ENCODE measurements around the gene NTNG1.
A peak's percentile ranks its signal among the peaks of the same experiment; 100 is the strongest.

NTNG1 gene

DNA sequence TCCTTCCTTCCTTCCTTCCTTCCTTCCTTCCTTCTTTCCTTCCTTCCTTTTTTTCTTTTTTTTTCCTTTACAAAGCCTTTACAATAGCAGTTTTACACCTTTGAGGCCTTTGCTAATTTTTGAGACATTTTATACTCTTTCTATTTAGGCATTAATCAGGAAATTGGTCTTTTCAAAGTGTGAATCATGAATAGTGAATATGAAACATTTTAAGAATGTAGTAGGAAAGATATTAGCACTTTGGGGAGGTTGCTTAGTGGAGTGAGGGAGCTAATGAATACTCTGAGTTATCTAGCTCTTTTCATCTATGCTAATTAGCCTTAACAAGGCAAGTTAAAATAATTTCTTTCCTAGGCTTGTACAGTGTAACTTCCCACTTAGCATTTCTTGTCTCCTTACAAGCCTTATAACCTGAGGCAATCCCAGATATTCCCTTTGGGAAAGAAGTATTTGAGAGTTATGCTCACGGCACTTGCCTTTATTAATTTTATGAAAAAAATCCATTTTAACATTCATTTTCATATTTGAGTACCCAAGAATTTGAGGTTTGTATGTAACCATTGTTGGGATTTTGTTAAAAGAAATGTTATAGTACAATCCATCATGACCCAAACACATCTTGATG, 122.6 kb downstream of the NTNG1 start:
- DNase-seq (ENCODE audit: low spot score): no peak

- DNase-seq (ENCODE audit: low spot score): no peak
Measured at GRCh38 chr1:107264007-107264406, 123.2 kb downstream of the NTNG1 start.

DNA sequence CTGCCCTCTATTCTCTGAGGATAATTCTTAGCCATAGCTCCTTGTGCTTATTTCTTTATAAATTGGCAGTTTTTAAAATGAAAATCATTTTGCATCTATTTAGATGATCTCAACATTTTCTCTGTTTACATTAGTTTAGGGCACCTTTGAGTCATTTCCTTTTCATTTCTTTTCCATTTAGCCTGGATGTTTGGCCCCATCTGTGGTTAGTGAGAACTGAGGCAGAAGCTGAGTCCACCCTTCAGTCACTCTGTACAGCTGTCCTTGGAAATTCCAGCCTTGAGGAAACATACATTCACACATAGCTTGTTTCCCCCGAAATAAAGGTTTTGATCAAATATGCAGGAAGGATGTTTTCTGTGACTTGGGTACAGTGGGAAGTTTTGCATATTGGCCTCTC, 123.7 kb downstream of the NTNG1 start:
- no peak for DNase-seq (ENCODE audit: low spot score)

- DNase-seq (ENCODE audit: low spot score): no peak
Measured at GRCh38 chr1:107267489-107267888, 126.7 kb downstream of the NTNG1 start.

- DNase-seq (ENCODE audit: low spot score): no peak
Measured at GRCh38 chr1:107272321-107272720, 131.5 kb downstream of the NTNG1 start.

- DNase-seq (ENCODE audit: low spot score): no peak
Measured at GRCh38 chr1:107273515-107273914, 132.7 kb downstream of the NTNG1 start.

DNA sequence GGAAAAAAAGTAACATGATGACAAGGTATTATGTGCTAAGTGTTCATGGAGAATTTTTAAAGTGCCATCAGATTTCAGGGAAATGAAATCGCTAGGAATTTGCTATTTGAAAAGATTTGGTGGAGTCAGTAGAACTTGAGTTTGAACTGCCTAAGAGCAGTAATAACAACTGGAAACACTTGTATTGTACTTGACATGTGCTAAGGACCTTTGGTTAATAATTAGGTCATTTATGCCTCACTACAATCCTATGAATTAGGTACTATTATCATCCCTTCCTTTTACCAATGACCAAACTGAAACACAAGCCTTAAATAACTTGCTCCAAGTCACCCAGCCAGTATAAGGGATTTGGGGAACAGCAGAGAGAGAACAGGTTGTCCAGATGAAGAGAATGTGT, 133.4 kb downstream of the NTNG1 start:
- DNase-seq (ENCODE audit: low spot score): no peak

DNA sequence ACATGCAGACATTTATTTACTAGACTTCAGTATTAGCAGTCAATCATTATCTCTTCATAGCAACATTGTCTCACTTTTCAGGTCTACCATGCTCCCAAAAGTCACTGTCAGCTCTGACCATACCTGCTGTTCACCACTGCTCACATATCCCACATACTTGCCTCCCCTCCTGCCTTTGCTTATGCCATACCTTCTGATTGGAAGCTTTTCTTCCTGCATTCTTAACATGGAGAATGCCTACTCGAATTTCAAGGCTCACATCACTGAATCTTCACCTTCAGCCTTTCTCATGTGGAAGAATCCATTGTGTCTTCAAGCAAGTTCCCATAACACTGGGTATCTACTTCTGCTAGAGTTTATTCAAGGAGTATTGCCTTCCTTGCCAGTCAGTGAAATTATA, 135.4 kb downstream of the NTNG1 start:
- no peak for DNase-seq (ENCODE audit: low spot score)

DNA sequence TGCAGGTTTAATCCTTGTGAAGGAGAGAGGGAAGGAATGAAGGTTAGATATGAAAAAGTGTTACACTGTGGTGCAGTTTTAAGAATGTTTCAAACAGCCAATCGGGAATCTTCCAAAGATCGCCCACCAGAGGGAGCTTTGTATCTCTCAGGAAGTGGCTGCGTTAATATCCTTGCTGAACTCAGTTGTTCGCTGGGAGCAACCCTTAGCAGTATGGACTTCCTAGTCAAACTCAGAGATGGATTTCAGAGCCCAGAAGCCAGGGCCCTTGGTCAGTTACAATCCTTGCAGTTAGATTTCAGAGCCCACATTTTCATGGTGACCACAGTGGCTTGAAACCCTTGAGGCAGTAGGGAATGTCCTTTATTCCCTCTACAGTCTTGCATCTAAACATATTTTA, 136.2 kb downstream of the NTNG1 start:
- DNase-seq (ENCODE audit: low spot score): peak; percentile 67

GRCh38 chr1:107286125-107286524, 145.3 kb downstream of the NTNG1 start:
- DNase-seq (ENCODE audit: low spot score): no peak

DNA sequence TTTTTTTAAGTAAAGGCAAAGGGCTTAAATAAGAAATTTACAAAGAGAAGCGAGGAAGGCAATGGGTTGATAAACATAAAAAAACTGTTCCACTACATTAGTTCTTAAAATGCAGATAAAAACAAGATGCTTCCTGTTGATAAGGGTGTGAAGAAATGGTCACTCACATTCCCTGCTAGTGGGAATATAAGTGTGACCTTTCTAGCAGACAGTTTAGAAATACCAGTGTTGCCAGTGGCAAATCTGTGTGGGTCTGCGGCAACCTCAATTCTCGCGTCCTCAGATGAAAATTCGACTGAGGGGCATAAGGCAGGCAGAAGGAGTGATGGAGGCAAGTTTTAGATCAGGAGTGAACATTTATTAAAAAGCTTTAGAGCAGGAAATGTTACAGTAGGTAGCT, 151.1 kb downstream of the NTNG1 start:
- DNase-seq (ENCODE audit: low spot score): no peak

GRCh38 chr1:107293901-107294613, 153.2 kb downstream of the NTNG1 start:
- DNase-seq (ENCODE audit: low spot score): no peak

- no peak for DNase-seq (ENCODE audit: low spot score)
Measured at GRCh38 chr1:107294686-107295085, 153.8 kb downstream of the NTNG1 start.

- DNase-seq (ENCODE audit: low spot score): no peak
Measured at GRCh38 chr1:107297681-107298080, 156.8 kb downstream of the NTNG1 start.

DNA sequence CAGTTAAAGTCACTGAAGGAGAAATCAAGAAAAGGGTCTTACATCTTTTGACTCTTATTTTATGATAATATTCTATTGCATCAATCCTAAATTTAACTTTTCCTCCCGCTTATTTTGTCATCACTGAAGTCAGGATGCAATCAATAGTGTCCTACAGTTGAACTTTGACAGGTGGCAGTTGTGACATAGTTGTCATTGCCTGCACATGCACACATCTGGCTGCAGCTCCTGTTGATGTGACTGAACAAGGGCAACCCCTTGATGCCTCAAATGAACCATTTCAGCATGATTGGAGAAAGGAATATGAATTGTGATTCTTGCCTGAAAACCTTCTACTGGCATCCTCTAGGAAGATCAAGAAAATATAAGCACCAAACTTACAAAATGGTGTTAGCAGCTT, 157.7 kb downstream of the NTNG1 start:
- no peak for DNase-seq (ENCODE audit: low spot score)

DNA sequence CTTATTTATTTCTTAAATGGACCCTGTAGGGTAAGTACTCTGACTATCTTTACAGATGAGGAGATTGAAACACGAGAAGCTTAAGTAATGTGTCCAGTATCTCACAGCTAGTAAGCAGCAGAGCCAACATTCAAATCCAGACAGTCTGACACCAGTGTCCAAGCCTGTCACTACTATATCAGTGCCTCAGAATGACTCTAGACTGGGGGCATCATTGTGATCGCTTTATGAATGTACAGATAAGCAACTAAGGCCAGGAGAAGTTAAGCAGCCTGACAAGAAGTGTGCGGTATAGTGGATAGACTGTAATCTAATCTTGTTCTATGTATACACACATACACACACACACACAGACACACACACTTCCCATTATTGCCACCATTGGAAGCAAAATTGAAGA, 158.7 kb downstream of the NTNG1 start:
- DNase-seq (ENCODE audit: low spot score): no peak

GRCh38 chr1:107309962-107310361, 169.1 kb downstream of the NTNG1 start:
- no peak for DNase-seq (ENCODE audit: low spot score)

DNA sequence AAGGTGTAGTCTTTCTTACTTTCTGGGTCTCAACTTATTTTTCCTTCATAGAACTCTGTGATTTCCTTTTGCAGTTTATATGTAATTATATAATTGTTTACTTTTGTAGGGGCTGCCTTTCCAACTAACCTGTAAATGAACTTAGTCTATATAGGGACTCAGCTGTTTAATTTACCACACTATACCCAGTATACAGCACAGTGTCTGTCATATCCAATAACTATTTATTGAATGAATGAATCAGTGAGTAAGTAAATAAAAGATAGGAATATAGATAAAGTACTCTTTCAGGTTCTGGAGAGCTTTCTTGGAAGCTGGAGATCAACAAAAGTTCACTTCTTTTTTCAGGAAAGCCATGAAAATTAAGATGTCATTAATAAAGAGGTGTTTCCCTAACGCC, 174.8 kb downstream of the NTNG1 start:
- no peak for DNase-seq (ENCODE audit: low spot score)

DNA sequence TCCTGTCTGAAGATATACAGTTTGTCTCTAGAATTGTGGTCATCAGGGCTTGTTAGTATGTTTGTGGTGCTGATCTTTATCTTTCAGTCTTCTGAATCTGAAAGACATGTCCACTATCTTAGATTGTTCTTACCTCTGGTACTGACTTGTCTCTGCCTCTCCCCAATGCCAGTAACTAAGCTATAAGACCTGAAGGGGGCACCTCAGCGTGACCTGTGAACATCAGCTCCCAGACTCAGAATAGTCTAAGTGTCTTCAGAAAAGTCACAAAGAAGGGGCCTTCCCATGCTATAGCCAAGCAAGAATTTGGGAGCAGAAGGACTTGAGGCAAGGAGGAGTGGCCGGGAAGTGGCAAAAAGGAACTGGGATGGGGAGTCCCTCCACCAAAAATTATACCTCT, 178.1 kb downstream of the NTNG1 start:
- no peak for DNase-seq (ENCODE audit: low spot score)

- no peak for DNase-seq (ENCODE audit: low spot score)
Measured at GRCh38 chr1:107323784-107324183, 182.9 kb downstream of the NTNG1 start.

DNA sequence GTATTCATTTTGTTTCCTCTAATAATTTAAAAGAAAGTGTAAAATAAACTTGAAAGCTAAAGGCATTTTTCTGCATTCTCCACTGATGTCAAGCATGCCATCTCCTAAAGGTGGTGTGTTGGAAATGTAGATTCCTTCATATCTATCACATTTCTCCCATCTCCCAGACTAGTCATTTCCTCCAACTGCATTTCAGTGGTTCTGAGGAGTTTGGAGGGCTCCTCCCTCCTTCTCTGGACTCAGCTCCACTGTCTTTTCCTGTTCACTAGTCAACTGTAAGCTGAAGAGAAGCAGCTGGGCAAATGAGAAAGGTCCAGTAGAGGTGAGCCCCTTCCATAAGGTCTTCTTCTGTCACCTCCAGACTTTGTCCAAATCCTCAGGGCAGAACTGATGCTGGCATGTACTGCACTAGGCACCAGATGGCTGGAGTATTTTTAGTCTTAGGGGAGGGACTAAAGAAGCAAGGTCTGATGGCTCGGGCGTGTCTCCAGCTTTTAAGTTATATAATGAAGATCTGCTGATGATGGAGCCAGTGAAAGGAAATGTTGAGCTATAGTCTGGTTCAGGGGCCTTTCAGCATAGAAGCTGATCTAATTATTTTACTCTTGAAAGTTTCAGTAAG, 186.1 kb downstream of the NTNG1 start:
- DNase-seq (ENCODE audit: low spot score): peak; percentile 11

- DNase-seq (ENCODE audit: low spot score): no peak
Measured at GRCh38 chr1:107327446-107327845, 186.6 kb downstream of the NTNG1 start.

DNA sequence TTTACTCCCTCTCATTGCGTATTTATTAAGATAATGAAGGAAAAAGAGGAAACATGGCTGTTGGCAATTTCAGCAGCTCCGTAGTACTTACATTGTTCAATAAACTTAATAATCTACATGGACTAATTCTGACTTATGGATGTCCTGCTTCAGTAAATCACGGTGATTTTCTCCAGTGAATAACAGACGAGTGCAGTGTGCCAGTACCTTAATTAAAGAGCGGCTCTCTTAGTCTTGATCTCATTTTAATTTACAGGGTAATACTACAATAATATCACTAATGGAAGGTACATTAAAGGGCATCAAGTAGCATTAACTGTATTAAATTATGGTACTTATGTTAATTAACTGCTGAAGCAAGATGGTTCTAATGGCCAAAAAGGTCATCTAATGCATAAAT, 187.2 kb downstream of the NTNG1 start:
- DNase-seq (ENCODE audit: low spot score): no peak

GRCh38 chr1:107339775-107340174, 198.9 kb downstream of the NTNG1 start:
- DNase-seq (ENCODE audit: low spot score): no peak
